CD4-positive, alpha-beta T cell treated with Interleukin-21 for 1 hour (primary cell): ENCODE measurements around the gene BCL11B.

Experiments
- DNase-seq: peaks from one replicate; pipeline ENCODE4 v3.0.0-alpha.2; 2020

The BCL11B gene

GRCh38 chr14:99216191-99216590, 55.8 kb downstream of the BCL11B start:
- DNase-seq: no peak

- no peak for DNase-seq
Measured at GRCh38 chr14:99215277-99215676, 56.7 kb downstream of the BCL11B start.

DNA sequence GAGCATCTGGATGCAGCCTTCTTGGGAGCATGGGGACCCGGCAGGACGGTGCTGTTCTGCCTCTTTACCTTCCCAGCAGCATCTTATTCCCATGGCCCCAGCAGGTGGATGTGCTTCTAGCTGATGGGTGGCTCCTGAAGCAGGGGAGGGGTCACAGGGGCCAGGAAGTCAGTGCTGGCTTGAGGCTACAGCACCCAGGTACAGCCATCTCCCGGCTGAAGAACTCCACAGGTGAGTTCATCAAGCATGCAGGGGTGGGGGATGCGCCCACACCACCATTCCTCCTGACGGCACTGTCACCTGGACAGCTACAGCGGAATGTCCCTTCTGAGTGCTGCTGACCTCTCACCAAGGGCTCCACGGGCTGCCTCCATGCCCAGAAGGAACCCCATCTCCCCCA, 57.3 kb downstream of the BCL11B start:
- DNase-seq: no peak

GRCh38 chr14:99213527-99213971, 58.4 kb downstream of the BCL11B start:
- DNase-seq: no peak

- DNase-seq: no peak
Measured at GRCh38 chr14:99213101-99213500, 58.9 kb downstream of the BCL11B start.

DNA sequence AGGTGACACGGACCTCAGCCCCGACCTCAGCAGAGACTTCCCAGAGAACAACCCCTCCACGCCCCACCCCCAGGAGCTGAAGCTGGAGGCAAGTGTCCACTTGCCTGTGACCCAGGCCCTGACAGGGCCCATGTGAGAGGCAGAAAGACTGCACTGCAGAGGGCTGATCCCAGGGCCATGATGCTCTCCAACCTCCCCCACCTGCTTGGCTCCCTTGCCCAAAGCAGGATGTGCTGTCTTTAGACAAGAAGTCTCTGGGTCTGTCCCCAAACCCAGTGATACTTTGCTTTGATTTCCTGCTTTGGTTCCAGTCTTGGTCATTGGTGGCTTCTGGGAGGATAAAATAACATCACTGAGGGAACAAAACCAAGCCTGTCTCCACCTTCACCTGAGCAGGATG, 59.4 kb downstream of the BCL11B start:
- no peak for DNase-seq

DNA sequence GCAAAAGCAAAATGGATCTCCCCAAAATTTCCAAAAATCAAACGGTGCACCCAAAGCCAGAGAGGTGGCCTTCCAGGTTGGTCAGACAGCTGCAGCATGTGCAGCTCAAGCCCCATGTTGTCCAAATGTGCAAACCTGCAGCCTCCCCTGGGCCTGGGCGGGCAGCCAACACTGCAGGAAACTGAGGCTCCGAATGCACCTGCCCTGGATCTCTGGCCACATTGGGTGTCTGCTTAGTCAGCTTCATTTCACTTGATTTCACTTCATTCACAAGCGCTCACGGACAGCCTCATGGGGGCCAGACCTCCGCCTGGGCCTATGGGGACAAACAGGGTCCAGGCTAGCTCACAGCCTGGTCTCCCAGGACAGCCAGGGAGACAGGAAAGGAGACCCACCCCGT, 59.8 kb downstream of the BCL11B start:
- no peak for DNase-seq

DNA sequence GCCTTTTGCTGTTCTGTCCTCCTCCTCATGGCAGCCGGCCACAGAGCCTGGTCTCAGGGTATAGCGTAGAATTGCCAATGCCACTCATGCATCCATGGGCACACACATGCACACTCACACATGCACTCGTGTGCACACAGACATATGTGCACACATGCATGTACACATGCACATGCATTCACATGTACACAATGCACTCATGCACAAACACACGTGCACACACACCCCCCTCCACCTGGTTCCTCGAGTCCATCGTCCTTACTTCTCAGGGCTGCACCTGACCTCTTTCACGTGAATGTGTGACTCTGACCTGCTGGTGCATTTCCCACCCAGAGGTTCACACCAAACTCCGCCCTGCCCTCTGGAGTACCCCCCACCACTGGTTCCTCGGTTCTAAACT, 60.6 kb downstream of the BCL11B start:
- DNase-seq: no peak

DNA sequence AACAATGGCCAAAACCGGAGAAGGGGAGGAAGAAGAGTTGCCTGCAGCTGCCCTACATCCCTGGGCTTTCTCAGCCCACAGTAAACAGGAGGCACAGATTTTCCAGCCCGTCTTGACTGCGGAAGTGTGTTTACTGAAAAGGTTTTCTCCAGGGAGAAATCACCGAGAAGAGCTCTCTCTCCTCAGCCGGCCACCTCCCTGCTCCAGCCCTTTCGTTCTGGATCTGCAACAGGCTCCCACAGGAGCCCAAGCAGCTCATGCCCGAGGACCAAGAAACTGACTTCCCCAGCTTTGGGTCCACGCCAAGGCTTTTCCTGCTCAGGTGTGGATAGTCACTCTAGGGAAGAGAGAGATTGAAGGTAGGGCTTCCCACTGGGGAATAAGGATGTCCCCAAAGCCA, 61.7 kb downstream of the BCL11B start:
- DNase-seq: no peak

- DNase-seq: no peak
Measured at GRCh38 chr14:99209409-99209808, 62.6 kb downstream of the BCL11B start.

DNA sequence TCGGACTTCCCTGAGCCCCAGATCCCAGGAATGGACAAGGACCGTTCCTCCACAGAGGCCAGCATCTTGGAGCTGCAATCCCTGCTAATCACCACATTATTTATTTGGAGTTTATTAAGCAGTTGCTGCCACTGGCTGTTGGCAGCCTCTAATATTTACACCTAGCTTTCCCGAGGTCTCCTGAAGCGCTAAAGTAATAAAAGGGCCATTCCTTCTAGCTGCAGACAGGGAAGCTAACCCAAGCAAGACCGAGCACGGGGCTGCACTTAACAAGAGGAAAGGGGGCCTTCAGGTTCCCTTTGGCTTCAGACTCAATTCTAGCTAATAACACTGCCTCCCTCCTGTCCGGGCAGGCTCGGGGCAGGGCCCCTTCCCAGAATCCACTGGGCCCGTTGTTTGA, 63.7 kb downstream of the BCL11B start:
- DNase-seq: no peak

DNA sequence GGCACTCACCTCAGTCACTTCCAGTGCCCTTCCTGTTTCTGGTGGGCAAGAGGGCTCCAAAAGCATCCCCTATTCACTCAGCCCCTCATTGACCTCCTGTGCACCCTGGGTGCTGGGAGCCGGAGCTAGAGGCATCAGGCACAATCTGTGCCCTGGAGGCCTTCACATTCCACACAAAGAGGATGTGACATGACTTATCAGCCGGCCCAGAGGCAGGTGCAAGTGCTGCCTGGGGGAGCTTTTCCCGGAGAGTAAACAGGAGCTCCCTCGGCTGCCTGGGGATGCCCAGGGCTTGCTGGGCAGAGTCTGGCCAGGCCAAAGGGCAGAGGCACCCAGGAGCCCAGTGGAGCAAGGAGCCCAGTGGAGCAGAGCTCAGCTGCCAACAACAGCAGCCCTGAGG, 64.5 kb downstream of the BCL11B start:
- no peak for DNase-seq

DNA sequence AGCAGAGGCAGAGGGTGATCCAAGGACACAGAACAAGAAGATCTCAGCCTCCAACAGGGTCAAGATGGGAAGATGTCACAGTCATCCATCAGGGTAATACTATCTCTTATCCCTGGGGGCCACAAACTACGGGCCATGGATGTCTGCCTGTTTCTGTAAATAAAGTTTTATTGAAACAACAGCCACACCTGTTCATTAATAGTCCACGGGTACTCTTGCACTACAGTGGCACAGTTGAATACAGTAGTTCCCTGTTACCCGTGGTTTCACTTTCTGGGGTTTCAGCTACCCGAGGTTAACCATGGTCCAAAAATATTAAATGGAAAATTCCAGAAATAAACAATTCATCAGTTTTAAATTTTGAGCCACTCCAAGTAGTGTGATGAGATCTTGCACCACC, 65.9 kb downstream of the BCL11B start:
- no peak for DNase-seq

- no peak for DNase-seq
Measured at GRCh38 chr14:99205086-99205688, 66.8 kb downstream of the BCL11B start.

GRCh38 chr14:99203801-99204200, 68.2 kb downstream of the BCL11B start:
- no peak for DNase-seq

DNA sequence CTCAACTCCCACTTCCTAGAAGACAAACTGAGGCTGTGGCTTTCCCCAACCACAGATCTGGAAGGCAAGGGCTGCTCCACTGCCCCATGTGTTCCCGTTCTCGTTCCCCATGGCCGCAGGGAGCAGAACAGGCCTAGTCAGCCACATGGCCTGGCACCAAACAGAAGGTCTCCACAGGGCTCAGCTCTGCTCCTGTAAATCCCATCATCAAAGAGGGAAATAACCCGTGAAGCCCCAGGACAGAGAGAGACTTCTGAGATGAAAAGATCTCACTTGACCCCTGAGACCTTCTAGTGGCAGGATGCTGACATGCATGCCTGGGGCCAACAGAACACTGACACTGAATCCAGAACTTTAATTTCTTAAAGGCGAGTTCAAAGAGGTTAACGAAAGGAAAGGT, 68.9 kb downstream of the BCL11B start:
- no peak for DNase-seq

DNA sequence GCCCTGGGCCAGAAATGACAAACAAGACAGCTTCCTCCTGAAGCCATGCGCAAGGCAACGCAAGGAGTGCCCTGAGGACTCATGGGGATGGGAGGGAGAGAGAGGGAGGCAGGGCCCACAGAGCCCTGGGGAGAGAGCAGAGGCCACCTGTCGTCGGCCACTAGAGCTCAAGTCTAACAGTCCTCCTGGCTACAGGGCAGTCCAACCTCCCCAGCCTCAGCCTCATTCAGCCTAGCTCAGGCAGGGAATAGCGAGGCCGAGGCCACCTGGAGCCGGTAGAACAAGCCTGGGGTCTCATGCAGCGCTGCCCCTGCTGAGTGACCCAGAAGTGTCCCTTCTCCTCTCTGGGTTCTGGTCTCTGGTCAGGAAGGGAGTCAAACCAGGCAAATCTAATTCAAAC, 69.5 kb downstream of the BCL11B start:
- DNase-seq: no peak

DNA sequence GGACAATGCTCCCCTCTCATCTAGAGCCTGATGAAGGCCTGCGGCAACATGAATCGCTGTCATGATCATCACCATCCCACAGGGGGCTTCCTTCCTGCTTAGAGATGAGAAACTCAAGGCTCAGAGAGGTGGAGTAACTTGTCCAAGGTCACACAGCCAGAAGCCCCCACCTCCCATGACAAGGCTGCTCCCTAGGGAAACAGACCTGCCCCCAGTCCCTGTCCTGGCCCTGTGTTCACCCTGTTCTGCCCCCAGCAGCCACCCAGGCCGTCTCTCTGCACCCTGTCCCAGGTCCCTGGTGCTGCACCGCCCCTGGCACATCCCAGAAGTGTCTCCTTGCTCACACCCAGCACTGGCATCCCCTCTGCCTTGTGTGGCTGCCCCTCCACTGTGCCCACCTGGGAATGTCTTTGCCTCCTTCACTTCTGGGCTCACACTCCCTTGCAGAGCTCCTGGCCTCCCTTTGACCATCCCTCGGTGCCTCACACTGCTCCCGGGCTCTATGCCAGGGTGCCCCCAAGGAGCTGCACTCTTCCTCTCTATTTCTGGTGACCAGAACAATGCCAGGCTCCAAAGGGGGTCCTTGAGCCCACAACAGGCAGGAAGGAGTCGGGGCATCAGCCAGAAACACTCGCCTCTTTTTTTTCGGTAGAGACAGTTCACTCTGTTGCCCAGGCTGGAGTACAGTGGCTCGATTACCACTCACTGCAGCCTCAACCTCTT, 70.5 kb downstream of the BCL11B start:
- no peak for DNase-seq

DNA sequence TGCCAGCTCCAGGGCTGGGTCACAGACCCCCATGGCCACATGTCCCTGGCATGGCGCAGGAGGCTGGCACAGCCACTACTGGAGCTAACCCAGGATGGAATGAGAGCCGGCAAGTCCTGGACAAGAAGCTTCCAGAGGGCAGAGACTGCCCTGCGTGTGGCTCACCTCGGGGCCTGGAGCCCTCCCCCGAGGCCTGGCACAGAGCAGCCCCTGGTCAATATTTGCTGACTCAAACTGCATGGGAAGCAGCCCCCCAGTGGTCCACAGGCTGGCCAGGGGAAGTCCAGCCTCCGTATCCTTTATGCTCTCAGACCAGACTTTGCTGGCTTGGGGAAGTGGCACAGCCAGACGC, 71.4 kb downstream of the BCL11B start:
- no peak for DNase-seq

DNA sequence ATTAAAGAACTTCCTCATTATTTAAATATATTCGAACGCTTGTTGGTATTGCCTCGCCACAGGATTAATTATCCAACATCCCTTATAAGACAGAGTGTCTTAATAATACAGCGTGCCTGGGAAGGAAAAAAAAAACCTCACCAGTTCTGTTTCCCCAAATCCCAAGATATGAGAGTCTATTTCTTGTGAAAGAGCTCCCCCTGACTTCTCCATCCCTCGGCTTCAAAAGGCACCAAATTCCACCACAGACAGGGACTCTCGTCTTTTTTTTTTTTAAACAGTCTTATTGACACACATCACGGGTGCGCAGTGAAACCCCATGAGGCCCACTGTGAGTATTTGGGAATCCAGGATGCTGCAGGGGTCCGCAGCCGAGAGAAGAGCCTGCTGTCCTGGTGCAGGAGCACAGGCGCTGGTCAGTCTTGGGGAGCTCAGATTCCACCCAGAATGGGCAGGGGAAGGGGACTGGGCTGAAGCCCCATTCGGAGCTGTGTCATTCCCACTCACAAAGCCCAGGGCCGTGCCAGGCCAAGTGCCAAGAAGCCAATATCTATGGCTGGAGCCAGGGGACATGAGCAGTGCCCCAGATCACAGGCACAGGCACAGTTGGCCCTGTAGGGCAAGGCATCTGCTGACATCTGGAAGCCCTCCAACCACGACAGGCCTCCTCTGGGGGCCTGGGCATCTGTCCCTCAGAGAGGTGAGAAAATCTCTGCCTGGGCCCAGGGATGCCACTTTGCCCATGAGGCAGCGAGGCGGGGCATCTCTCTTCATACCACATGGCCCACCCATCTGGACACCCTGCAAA, 71.9 kb downstream of the BCL11B start:
- no peak for DNase-seq

GRCh38 chr14:99198746-99199502, 73.1 kb downstream of the BCL11B start:
- no peak for DNase-seq

DNA sequence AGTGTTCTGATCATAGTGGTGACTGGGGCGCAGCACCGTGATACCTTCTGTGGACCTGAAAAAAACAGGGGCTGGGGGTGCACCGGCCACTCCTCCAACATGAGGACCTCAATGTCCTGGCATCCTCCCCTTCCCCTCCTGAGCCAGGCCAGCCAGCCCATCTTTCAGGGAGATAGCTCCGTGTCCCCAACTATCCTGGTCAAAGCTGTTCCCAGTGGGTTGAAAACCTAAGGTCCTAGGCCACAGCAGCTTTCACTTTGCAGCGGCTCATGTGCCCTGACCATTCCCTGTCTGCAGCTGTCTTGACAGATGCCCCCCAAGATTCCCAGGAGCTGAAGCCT, 75.7 kb downstream of the BCL11B start:
- DNase-seq: no peak

GRCh38 chr14:99195602-99196309, 76.2 kb downstream of the BCL11B start:
- DNase-seq: no peak
